C4-2B (cell line): ENCODE data around the gene SPINK1.

Experiments used
- H3K27ac ChIP-seq: fragments of 450-650 bp; 2 replicates; pipeline ENCODE4 v1.5.1; 2017
- ZFX ChIP-seq: fragments of 450-650 bp; IDR thresholded peaks from 2 replicates; pipeline ENCODE4 v1.6.1; 2017
- TF ChIP-seq, protein P1 (sequence below): fragments of 450-650 bp; conservative IDR thresholded peaks from 2 replicates; pipeline ENCODE4 v1.5.1; 2017; ENCODE audit warnings: mild to moderate bottlenecking

SPINK1 gene

DNA sequence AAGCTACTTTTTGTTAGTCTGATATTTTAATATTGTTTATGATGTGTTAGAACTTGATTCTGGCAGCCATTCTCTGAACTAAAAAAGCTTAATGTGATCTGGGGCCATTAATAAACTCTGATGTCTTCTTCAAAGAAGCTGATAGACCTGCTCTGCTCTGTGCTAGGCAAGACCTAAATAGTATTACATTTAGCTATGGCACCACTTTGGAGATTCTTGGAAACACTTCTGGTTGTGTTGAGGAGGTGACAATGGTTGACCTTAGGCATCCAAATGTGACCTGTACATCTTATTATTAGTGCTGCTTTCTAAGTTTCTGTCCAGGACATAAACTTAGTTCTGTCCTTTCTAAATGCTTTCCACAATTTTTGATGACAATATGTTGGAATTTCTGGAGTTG, 25.3 kb upstream of the SPINK1 start:
- TF ChIP-seq ZFX = no peak
- TF ChIP-seq, protein P1, sequence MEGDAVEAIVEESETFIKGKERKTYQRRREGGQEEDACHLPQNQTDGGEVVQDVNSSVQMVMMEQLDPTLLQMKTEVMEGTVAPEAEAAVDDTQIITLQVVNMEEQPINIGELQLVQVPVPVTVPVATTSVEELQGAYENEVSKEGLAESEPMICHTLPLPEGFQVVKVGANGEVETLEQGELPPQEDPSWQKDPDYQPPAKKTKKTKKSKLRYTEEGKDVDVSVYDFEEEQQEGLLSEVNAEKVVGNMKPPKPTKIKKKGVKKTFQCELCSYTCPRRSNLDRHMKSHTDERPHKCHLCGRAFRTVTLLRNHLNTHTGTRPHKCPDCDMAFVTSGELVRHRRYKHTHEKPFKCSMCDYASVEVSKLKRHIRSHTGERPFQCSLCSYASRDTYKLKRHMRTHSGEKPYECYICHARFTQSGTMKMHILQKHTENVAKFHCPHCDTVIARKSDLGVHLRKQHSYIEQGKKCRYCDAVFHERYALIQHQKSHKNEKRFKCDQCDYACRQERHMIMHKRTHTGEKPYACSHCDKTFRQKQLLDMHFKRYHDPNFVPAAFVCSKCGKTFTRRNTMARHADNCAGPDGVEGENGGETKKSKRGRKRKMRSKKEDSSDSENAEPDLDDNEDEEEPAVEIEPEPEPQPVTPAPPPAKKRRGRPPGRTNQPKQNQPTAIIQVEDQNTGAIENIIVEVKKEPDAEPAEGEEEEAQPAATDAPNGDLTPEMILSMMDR = no peak

DNA sequence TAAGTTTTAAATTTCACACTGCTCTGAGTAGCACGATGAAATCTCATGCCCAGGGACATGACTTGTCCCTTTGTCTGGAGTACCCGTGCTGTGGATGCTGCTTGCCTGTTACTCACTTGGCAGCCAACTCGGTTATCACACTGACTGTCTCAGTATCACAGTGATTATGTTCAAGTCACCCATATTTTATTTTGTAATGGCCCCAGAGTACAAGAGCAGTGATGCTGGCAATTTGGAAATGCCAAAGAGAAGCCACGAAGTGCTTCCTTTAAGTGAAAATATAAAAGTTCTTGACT, 24.3 kb upstream of the SPINK1 start:
- no peak for TF ChIP-seq ZFX
- TF ChIP-seq, protein P1 = no peak

More for the DNA sequence above, 25.3 kb upstream of the SPINK1 start:
- H3K27ac ChIP-seq = no peak overlapping the region

DNA sequence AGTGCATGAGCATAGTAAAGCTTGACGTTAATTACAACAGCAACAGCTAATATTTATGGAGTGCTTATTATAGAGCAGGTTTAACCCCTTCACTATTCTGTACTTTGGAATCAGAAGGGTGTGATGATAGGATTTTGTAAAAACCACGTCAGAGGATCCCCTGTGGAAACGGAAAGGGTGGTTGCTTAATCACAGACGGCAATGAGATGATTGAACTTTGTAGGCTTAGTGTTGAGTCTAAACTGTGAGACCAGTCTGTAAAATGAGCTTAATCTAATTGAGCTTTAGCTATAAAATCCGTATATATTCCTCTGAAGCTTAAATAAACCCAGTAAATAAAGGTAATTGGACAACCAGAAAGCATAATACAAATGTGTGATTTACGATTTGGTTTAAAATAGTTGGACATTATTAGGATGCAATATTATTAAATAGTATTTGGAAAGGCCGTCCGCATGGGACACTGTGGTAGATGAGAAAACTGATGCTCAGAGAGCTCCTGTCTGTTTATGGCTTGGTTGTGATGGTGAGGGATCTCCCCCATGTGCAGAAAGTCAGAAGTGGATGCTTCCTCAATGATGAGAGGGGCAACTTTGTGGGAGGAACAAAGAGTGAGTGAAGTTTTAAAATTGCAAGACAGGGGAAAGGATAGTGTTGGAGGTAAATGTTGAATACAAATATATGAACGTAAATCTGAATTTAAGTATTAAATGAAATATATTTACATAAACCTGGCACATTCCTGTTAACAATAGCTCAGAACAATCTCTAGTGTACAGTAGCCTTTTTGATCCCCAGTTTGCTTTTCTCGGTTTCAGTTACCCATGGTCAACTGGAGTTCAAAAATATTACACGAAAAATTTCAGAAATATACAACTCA, 23.7 kb upstream of the SPINK1 start:
- H3K27ac ChIP-seq = no peak overlapping the region

More for the DNA sequence above, 24.3 kb upstream of the SPINK1 start:
- H3K27ac ChIP-seq = no peak overlapping the region

DNA sequence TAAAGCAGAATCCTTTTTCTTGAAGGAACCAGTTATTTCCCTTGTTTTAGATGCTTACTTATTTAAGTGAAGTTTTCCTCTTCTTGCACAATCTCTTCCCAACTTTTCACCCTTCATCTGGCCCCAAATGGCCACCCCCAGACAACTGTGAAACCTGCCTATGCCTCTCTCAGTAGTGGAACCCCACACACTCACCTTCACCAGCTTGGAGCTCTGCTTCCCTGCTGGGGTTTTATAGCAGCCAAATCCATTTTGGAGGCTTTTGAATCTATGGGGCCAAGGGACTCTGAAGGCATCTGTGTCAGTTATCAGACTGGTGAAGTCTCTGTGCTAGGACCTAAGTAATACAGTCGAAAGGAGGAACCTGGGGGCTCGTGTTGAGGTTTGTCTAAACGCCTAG, 22.9 kb upstream of the SPINK1 start:
- TF ChIP-seq ZFX = no peak
- TF ChIP-seq, protein P1 = no peak
- H3K27ac ChIP-seq = no peak overlapping the region

More for the DNA sequence above, 23.7 kb upstream of the SPINK1 start:
- TF ChIP-seq, protein P1 = no peak
- TF ChIP-seq ZFX = no peak

DNA sequence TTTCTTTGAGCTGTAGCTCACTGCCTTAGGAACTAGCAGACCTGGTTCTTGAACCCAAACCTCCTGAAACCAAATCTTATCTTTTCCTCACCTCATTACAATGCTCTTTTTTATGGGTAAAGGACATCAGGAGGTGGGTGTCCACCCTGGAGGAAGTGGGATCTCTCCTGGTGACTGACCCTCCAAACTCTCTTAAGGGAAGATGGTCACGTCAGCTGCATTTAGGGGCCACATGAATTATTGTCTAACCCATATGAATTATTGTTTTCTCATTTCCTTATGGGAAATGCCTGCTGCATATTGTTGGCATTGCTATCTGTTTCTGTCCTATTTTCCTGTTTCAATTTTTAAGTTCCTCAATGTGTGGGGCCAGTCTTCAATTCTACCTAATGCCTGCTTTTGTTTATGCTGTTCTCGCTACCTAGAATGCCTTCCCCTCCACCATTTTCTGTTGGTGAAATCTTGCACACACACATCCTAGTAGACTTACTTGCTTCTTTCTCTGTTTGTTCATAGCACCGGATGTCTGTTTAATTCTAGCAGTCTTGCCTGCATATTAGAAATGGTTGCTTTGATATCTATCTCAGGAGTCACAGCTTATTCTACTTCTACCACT, 22.0 kb upstream of the SPINK1 start:
- TF ChIP-seq, protein P1 = no peak
- no peak for TF ChIP-seq ZFX
- H3K27ac ChIP-seq = no peak overlapping the region

DNA sequence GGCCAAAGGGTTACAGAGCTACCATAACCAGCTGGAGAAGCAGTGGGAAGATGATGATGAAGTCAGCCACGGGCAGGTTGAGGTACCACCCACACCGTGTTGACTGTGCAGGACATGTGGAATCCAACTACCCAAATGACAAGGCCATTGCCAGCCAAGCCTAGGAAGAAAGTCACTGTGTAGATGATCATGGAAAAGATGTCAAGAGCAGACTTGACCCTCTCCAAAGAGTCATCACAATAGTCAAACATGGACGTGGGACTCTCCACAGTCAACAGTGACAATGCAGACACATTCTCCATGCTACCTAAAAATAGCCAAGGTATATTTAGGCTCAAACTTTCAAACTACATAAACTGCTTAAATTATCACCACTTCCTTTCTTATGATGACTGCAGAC, 20.9 kb upstream of the SPINK1 start:
- H3K27ac ChIP-seq = no peak overlapping the region
- TF ChIP-seq ZFX = no peak
- TF ChIP-seq, protein P1 = no peak

DNA sequence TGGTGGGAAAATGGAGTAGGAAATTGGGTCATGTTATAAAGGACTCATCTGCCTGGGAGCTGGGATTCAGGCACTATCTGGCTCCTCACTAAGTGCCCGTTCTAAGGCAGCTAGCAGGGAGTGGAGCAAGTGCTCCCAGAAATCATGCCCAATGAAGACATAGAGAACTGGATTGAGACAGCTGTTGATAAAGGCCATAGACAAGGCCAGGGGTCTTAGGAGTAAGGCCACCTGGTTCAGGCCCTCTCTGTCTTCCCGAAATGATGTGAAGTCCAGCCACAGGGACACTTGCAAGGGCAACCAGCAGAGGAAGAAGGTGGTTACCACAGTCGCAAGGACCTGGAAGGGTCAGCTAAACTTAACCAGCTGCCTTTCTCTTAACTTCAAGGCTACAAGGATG, 20.1 kb upstream of the SPINK1 start:
- TF ChIP-seq, protein P1 = no peak
- TF ChIP-seq ZFX = no peak
- H3K27ac ChIP-seq = no peak overlapping the region
